ENCODE measurements around the gene NFYC. TPM values are rescaled to one million over a fixed set of nuclear protein-coding genes. Genes with fewer than 3 reads are reported as not detected.

The NFYC gene
- total RNA-seq, 1 donor from 2014 or later = 38.0 TPM

DNA sequence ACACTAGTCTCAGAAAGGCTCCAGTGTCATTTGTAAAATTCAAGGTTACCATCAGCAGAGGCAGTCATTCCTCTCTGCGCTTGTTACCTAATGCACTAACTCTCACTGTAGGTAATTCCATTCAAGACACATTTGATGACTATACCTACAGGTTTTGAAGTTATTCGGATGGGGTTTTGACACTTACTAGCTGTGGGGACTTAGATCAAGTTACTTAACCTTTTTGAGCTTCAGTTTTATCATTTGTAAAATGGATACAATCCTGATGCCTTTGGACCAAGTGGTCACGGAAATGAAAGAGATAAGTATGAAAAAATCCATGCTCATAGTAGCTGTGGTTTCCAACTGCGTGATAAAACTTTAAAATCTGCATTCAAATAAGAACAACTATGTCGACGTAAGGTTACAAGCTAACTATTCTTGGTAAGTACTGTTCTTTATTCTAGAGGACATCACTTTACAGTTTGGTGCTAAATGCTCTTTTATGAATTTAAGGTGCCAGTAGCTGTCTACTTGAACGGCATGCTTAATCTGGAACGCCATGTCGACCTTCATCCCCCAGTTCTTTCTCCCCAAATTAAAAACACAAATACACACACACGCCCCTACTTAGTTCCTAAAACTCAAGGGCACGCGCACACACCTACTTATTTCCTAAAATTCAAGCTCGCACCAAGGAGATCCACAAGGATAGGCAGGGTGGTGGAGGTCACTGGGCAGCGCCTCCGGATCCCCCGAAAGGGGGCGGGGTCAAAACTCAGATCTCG lies 550 bp upstream of the NFYC start:
- peak overlapping the region; percentile 95 for H3K27ac Mint-ChIP-seq
- Histone ChIP-seq H4K20me1 (ENCODE audit: low read depth) (peaks cover 35% of the 10 kb centered on the region), H3K4me2 (peak overlapping the region; percentile 90), H2AFZ (replicated peaks) (peak overlapping the region; percentile 53), H3K79me2 (ENCODE audit: low read depth) (peaks cover 79% of the 10 kb centered on the region), H3K9ac (peak overlapping the region; percentile 41), H3K9me3 (ENCODE audit: low read depth) (no peaks in the 10 kb centered on the region), H3K27me3 (no peaks in the 10 kb centered on the region), H3K4me1 (peaks cover 29% of the 10 kb centered on the region), H3F3A (ENCODE audit: low read depth) (peaks cover 37% of the 10 kb centered on the region), H3K4me3 (peak overlapping the region; percentile 68), H3K27ac (no peak overlapping the region), H3K36me3 (no peaks in the 10 kb centered on the region)
- H3K27me3 Mint-ChIP-seq (ENCODE audit: insufficient read depth, low read depth) = no peaks in the 10 kb centered on the region
- H3K4me1 Mint-ChIP-seq = peaks cover 29% of the 10 kb centered on the region
- peaks cover 24% of the 10 kb centered on the region for H3K36me3 Mint-ChIP-seq
- H3K9me3 Mint-ChIP-seq = no peaks in the 10 kb centered on the region
- TF ChIP-seq EZH2 (IDR thresholded peaks at IDR 0.05) (no peak), EZH2phosphoT487 (IDR thresholded peaks at IDR 0.05) (no peak), CTCF (IDR thresholded peaks at IDR 0.05) (no peak)
- peak overlapping the region; percentile 92 for H3K4me3 Mint-ChIP-seq
- no peak for DNase-seq (ENCODE audit: low spot score)

GRCh38 chr1:40692429-40692895 lies 958 bp downstream of the NFYC start:
- peaks cover 34% of the 10 kb centered on the region for H3K4me1 Mint-ChIP-seq
- no peaks in the 10 kb centered on the region for H3K36me3 ChIP-seq
- peaks cover 37% of the 10 kb centered on the region for H3F3A ChIP-seq (ENCODE audit: low read depth)
- H2AFZ ChIP-seq (replicated peaks) = peak overlapping the region; percentile 78
- peaks cover 14% of the 10 kb centered on the region for H3K36me3 Mint-ChIP-seq
- no peaks in the 10 kb centered on the region for H3K27me3 Mint-ChIP-seq (ENCODE audit: insufficient read depth, low read depth)
- H3K9ac ChIP-seq = peak overlapping the region; percentile 97
- peak overlapping the region; percentile 68 for H3K4me3 ChIP-seq
- DNase-seq (ENCODE audit: low spot score) = peak; percentile 73
- H3K27ac Mint-ChIP-seq = peak overlapping the region; percentile 95
- peaks cover 29% of the 10 kb centered on the region for H3K4me1 ChIP-seq
- peak overlapping the region; percentile 92 for H3K4me3 Mint-ChIP-seq
- peak overlapping the region; percentile 99 for H3K27ac ChIP-seq
- no peaks in the 10 kb centered on the region for H3K9me3 ChIP-seq (ENCODE audit: low read depth)
- H3K4me2 ChIP-seq = peak overlapping the region; percentile 90
- H3K27me3 ChIP-seq = no peaks in the 10 kb centered on the region
- TF ChIP-seq EZH2 (IDR thresholded peaks at IDR 0.05) (no peak), EZH2phosphoT487 (IDR thresholded peaks at IDR 0.05) (no peak), CTCF (IDR thresholded peaks at IDR 0.05) (no peak)
- peaks cover 36% of the 10 kb centered on the region for H4K20me1 ChIP-seq (ENCODE audit: low read depth)
- H3K79me2 ChIP-seq (ENCODE audit: low read depth) = peaks cover 94% of the 10 kb centered on the region
- H3K9me3 Mint-ChIP-seq = no peaks in the 10 kb centered on the region

GRCh38 chr1:40693425-40693824 lies 1.9 kb downstream of the NFYC start:
- Mint-ChIP-seq H3K9me3 (no peaks in the 10 kb centered on the region), H3K27ac (peak overlapping the region; percentile 91), H3K4me1 (peaks cover 34% of the 10 kb centered on the region), H3K4me3 (peak overlapping the region; percentile 92), H3K36me3 (peaks cover 12% of the 10 kb centered on the region), H3K27me3 (ENCODE audit: insufficient read depth, low read depth) (no peaks in the 10 kb centered on the region)
- H3K27me3 ChIP-seq = no peaks in the 10 kb centered on the region
- H3K9ac ChIP-seq = no peak overlapping the region
- H3K36me3 ChIP-seq = no peaks in the 10 kb centered on the region
- H3K4me2 ChIP-seq = peak overlapping the region; percentile 90
- no peak for DNase-seq (ENCODE audit: low spot score)
- H3K9me3 ChIP-seq (ENCODE audit: low read depth) = no peaks in the 10 kb centered on the region
- H4K20me1 ChIP-seq (ENCODE audit: low read depth) = peaks cover 34% of the 10 kb centered on the region
- H3K4me3 ChIP-seq = peak overlapping the region; percentile 68
- H3K79me2 ChIP-seq (ENCODE audit: low read depth) = peaks cover 95% of the 10 kb centered on the region
- H3K4me1 ChIP-seq = peaks cover 29% of the 10 kb centered on the region
- no peak overlapping the region for H2AFZ ChIP-seq (replicated peaks)
- no peak for TF ChIP-seq EZH2phosphoT487 (IDR thresholded peaks at IDR 0.05)
- no peak for TF ChIP-seq CTCF (IDR thresholded peaks at IDR 0.05)
- TF ChIP-seq EZH2 (IDR thresholded peaks at IDR 0.05) = no peak
- H3K27ac ChIP-seq = no peak overlapping the region
- H3F3A ChIP-seq (ENCODE audit: low read depth) = peaks cover 30% of the 10 kb centered on the region
